GM12801 (cell line): Measurements from ENCODE around the gene CSGALNACT2.

Source experiments
- CTCF ChIP-seq: IDR thresholded peaks from one replicate; pipeline ENCODE4 v1.5.1; 2011; ENCODE audit warnings: control low read depth; ENCODE audit not compliant: insufficient read length; ENCODE audit errors: extremely low read depth

CSGALNACT2 gene

GRCh38 chr10:43188702-43189101 lies 50.5 kb downstream of the CSGALNACT2 start:
- TF ChIP-seq CTCF, result no peak

- no peak for TF ChIP-seq CTCF
Observed at GRCh38 chr10:43190289-43190688, 52.0 kb downstream of the CSGALNACT2 start.

- no peak for TF ChIP-seq CTCF
Observed at GRCh38 chr10:43190775-43191174, 52.5 kb downstream of the CSGALNACT2 start.

- no peak for TF ChIP-seq CTCF
Observed at GRCh38 chr10:43192884-43193283, 54.6 kb downstream of the CSGALNACT2 start.

GRCh38 chr10:43193496-43194080 lies 55.3 kb downstream of the CSGALNACT2 start:
- no peak for TF ChIP-seq CTCF

GRCh38 chr10:43194266-43194665 lies 56.0 kb downstream of the CSGALNACT2 start:
- no peak for TF ChIP-seq CTCF

- TF ChIP-seq CTCF, result no peak
Observed at GRCh38 chr10:43194859-43195258, 56.6 kb downstream of the CSGALNACT2 start.
